Endothelial cell of umbilical vein (primary cell): ENCODE results near the gene UNC5B. TPM values are rescaled to one million over a fixed set of nuclear protein-coding genes. Genes with fewer than 3 reads are reported as not detected.

ENCODE experiments used
- BruUV-seq: library from RNA; stranded (reverse); fragments of 400-500 nt; replicated peaks from 2 replicates; lab custom pipeline; 2021; lab: Mats Ljungman, UMichigan
- CTCF ChIA-PET: fragments of 300-600, 350-600 bp; sonication (Branson Sonifier 250); formaldehyde crosslinking; loops from one replicate; lab custom pipeline; 2021; ENCODE audit warnings: antibody characterized with exemption, inconsistent platforms; lab: Charles Lee
- POLR2A ChIA-PET: fragments of 300-600, 350-600 bp; sonication (Branson Sonifier 250); formaldehyde crosslinking; loops from one replicate; lab custom pipeline; 2021; ENCODE audit warnings: antibody characterized with exemption, inconsistent platforms; lab: Charles Lee
- DNase-seq: peaks from one replicate; pipeline ENCODE4 v3.0.0-alpha.2; 2011; ENCODE audit warnings: low read depth, low spot score
- FAIRE-seq: peaks from 2 replicates; lab custom pipeline; 2011; peaks lifted over from hg19 to GRCh38; lab: Jason Lieb, UNC
- H2AFZ ChIP-seq: 2 replicates; pipeline ENCODE4 v1.6.0; 2012; ENCODE audit warnings: low read depth, low read length, control low read depth, inconsistent platforms
- H3K27ac ChIP-seq: 2 replicates; pipeline ENCODE4 v1.5.1; 2011; ENCODE audit warnings: low read depth, mild to moderate bottlenecking, control low read depth, low read length, moderate library complexity; ENCODE audit not compliant: insufficient read depth
- H3K27me3 ChIP-seq, 2 experiments: 2 replicates each; pipeline versions ENCODE4 v1.6.0 to v1.6.1; 2011; ENCODE audit warnings: low read length in 2 of 2, mixed read lengths in 1 of 2; ENCODE audit not compliant: control insufficient read depth in 2 of 2, insufficient read depth in 2 of 2
- H3K36me3 ChIP-seq, 2 experiments: 2 replicates in 1 of 2; 3 replicates in 1 of 2; pipeline ENCODE4 v1.5.1; 2011; ENCODE audit warnings: low read length in 2 of 2, mild to moderate bottlenecking in 1 of 2, moderate library complexity in 1 of 2; ENCODE audit not compliant: control insufficient read depth in 2 of 2, insufficient read depth in 2 of 2; ENCODE audit errors: extremely low read depth in 1 of 2
- H3K4me1 ChIP-seq: 3 replicates; pipeline ENCODE4 v1.5.1; 2011; ENCODE audit warnings: mild to moderate bottlenecking, low read length; ENCODE audit not compliant: control insufficient read depth, insufficient read depth; ENCODE audit errors: extremely low read depth
- H3K4me2 ChIP-seq: 2 replicates; pipeline ENCODE4 v1.6.1; 2011; ENCODE audit warnings: low read length, control low read depth, mixed read lengths; ENCODE audit not compliant: insufficient read depth
- H3K4me3 ChIP-seq, 3 experiments: fragments of 200-600 bp in 1 of 3; sonication (generic), shearing (Covaris generic) in 1 of 3; replicated peaks in 1 of 3; 2 replicates each; pipeline ENCODE4 v1.5.1; 2011 to 2016; ENCODE audit warnings: control low read depth in 3 of 3, low read length in 3 of 3, mild to moderate bottlenecking in 2 of 3, inconsistent platforms in 1 of 3, low read depth in 1 of 3, moderate library complexity in 1 of 3; ENCODE audit not compliant: insufficient read depth in 1 of 3
- H3K79me2 ChIP-seq: 2 replicates; pipeline ENCODE4 v1.6.0; 2012; ENCODE audit warnings: low read length, inconsistent platforms; ENCODE audit not compliant: control insufficient read depth, insufficient read depth
- H3K9ac ChIP-seq: replicated peaks from 2 replicates; pipeline ENCODE3; 2011; ENCODE audit warnings: low read length, control low read depth; ENCODE audit not compliant: insufficient read depth; ENCODE audit errors: extremely low read depth
- H3K9me1 ChIP-seq: replicated peaks from 3 replicates; pipeline ENCODE4 v1.6.0; 2011; ENCODE audit warnings: mild to moderate bottlenecking, low read length; ENCODE audit not compliant: control insufficient read depth, insufficient read depth; ENCODE audit errors: extremely low read depth
- H3K9me3 ChIP-seq: replicated peaks from 2 replicates; pipeline ENCODE4 v1.5.1; 2012; ENCODE audit warnings: low read length, inconsistent platforms; ENCODE audit not compliant: control insufficient read depth, insufficient read depth
- H4K20me1 ChIP-seq: replicated peaks from 2 replicates; pipeline ENCODE3; 2011; ENCODE audit warnings: mild to moderate bottlenecking, low read length; ENCODE audit not compliant: control insufficient read depth, insufficient read depth; ENCODE audit errors: extremely low read depth
- CTCF ChIP-seq, 2 donors: IDR thresholded peaks; 1 replicate in 1 of 2; 2 replicates in 1 of 2; pipeline ENCODE4 v1.5.1; 2011; ENCODE audit warnings: low read length in 2 of 2, mild to moderate bottlenecking in 2 of 2, moderate library complexity in 2 of 2, control low read depth in 1 of 2, inconsistent platforms in 1 of 2, low read depth in 1 of 2; ENCODE audit not compliant: insufficient read depth in 1 of 2; ENCODE audit errors: extremely low read depth in 1 of 2
- FOS ChIP-seq: IDR thresholded peaks from 2 replicates; pipeline ENCODE4 v1.6.1; 2011; ENCODE audit warnings: mild to moderate bottlenecking, low read length, moderate library complexity, borderline replicate concordance; ENCODE audit not compliant: insufficient read depth
- dilution Hi-C: fragments of 300-500 bp; cut with MboI; formaldehyde crosslinking; loops from one replicate; pipeline ENCODE4 v1.15.0; 2019; ENCODE audit warnings: low sequenced_read_pairs; ENCODE audit not compliant: extremely low pct_ligation_motif_present
- intact Hi-C: fragments of 100-400 bp; cut with micrococcal nuclease; formaldehyde crosslinking; loops from one replicate; pipeline ENCODE4 v1.10.0; 2022
- polyA plus RNA-seq, 4 experiments: library from polyadenylated mRNA; depleted of rRNA in 3 of 4; stranded (reverse) in 3 of 4; unstranded in 1 of 4; fragments of >200 nt; gene quantifications; 2 replicates each; pipeline versions ENCODE4 v1.2.1 to v1.2.3, GENCODE V29; 2011 to 2012; ENCODE audit warnings: missing spikeins in 1 of 4
- total RNA-seq: library from RNA; stranded (reverse); gene quantifications from 2 replicates; pipeline ENCODE4 v1.2.3, GENCODE V29; 2021

UNC5B gene
- total and polyA plus RNA-seq, 2 donors (not counting 3 experiments of a cell fraction or from before 2014, with no cell fraction given) = 0.39 to 2.5 TPM

- no peak overlapping the region for H3K27ac ChIP-seq
- H3K4me1 ChIP-seq = peaks cover 2% of the 10 kb centered on the region
- DNase-seq = no peak
- CTCF ChIA-PET = interaction anchor here (0.9 to 1.2 kb wide), 2 partner anchors 16 to 33 kb away, joined by 3 read pairs; no protein-coding TSS in a partner anchor
- no peak overlapping the region for H2AFZ ChIP-seq
- TF ChIP-seq FOS = no peak
- no peaks in the 10 kb centered on the region for H3K79me2 ChIP-seq
- no peak overlapping the region for H3K4me3 ChIP-seq
- no TSS peak for BruUV-seq
- intact Hi-C loops = no loop called here
- no peaks in the 10 kb centered on the region for H3K27me3 ChIP-seq
- FAIRE-seq = no peak
- no peak overlapping the region for H3K9ac ChIP-seq
- dilution Hi-C loops = no loop called here
- H3K9me3 ChIP-seq = no peaks in the 10 kb centered on the region
- H3K9me1 ChIP-seq = no peaks in the 10 kb centered on the region
- POLR2A ChIA-PET = no interaction called here
- no peak overlapping the region for H3K4me2 ChIP-seq
- H4K20me1 ChIP-seq = no peaks in the 10 kb centered on the region
- H3K36me3 ChIP-seq = no peaks in the 10 kb centered on the region
These were observed 131.0 kb downstream of the UNC5B start for GRCh38 chr10:71343392-71343773.

GRCh38 chr10:71344154-71344925 is 132.0 kb downstream of the UNC5B start:
- TF ChIP-seq CTCF (IDR thresholded peaks at IDR 0.05; ENCODE audit: extremely low read depth in 1 of 2, insufficient read depth in 1 of 2, low read depth in 1 of 2, low read length in 2 of 2) = no peak
- CTCF ChIA-PET = interaction anchor here (1.2 kb wide), 2 partner anchors 25 to 32 kb away, joined by 3 to 7 read pairs; partner anchors contain the start of gene SLC29A3
- H3K9ac ChIP-seq = no peak overlapping the region
- intact Hi-C loops (no loop called here), dilution Hi-C loops (no loop called here)
- DNase-seq (no peak), FAIRE-seq (no peak)
- no peaks in the 10 kb centered on the region for H4K20me1 ChIP-seq
- no TSS peak for BruUV-seq
- H3K79me2 ChIP-seq = no peaks in the 10 kb centered on the region
- no peaks in the 10 kb centered on the region for H3K36me3 ChIP-seq
- H3K4me3 ChIP-seq = no peak overlapping the region
- H3K4me2 ChIP-seq = no peak overlapping the region
- POLR2A ChIA-PET = no interaction called here
- H3K4me1 ChIP-seq = peaks cover 2% of the 10 kb centered on the region
- H3K27ac ChIP-seq = no peak overlapping the region
- H3K27me3 ChIP-seq = no peaks in the 10 kb centered on the region
- H2AFZ ChIP-seq = no peak overlapping the region
- no peaks in the 10 kb centered on the region for H3K9me3 ChIP-seq
- H3K9me1 ChIP-seq = no peaks in the 10 kb centered on the region
